Vagina (tissue), 2 donors: Measurements from ENCODE around the gene TRPM1.

Experiments used
- POLR2A ChIP-seq, 2 donors: fragments of 450-650 bp; IDR thresholded peaks; one replicate each; pipeline ENCODE4 v1.6.1; 2017; ENCODE audit warnings: antibody characterized with exemption in 2 of 2, mild to moderate bottlenecking in 2 of 2, moderate library complexity in 2 of 2
- POLR2AphosphoS5 ChIP-seq, 2 donors: sonication (generic); formaldehyde crosslinking; IDR thresholded peaks; one replicate each; pipeline ENCODE4 v1.9.0; 2017; ENCODE audit warnings: antibody characterized with exemption in 2 of 2, mild to moderate bottlenecking in 2 of 2, low read depth in 1 of 2; ENCODE audit not compliant: insufficient read depth in 1 of 2
- TF ChIP-seq, protein P1 (sequence below), 3 experiments: fragments of 450-650 bp in 2 of 3; fragments of 200-600 bp in 1 of 3; sonication (generic) in 1 of 3; IDR thresholded peaks; one replicate each; pipeline ENCODE4 v1.5.1; 2017 to 2019; ENCODE audit warnings: antibody characterized with exemption in 3 of 3, mild to moderate bottlenecking in 2 of 3, moderate library complexity in 2 of 3

DNA sequence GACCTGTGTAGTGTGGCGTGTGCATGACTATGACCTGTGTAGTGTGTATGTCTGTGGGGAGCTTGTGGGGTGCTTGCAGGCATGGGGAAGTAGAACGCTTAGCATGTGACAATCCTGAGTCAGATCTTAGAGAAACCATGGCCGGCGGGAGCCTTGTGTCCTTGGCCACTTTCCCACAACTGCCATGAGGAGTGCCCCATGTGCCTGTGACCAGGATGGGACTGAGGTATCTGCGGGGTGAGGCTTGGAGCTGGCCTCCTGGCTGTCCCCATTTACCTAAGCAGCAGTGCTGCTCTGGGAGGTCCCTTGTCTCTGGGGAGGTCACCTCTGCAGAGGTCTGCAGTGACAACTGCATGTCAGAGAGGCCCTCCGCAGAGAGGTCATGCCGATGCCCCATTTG is 23.6 kb downstream of the TRPM1 start:
- TF ChIP-seq, protein P1, sequence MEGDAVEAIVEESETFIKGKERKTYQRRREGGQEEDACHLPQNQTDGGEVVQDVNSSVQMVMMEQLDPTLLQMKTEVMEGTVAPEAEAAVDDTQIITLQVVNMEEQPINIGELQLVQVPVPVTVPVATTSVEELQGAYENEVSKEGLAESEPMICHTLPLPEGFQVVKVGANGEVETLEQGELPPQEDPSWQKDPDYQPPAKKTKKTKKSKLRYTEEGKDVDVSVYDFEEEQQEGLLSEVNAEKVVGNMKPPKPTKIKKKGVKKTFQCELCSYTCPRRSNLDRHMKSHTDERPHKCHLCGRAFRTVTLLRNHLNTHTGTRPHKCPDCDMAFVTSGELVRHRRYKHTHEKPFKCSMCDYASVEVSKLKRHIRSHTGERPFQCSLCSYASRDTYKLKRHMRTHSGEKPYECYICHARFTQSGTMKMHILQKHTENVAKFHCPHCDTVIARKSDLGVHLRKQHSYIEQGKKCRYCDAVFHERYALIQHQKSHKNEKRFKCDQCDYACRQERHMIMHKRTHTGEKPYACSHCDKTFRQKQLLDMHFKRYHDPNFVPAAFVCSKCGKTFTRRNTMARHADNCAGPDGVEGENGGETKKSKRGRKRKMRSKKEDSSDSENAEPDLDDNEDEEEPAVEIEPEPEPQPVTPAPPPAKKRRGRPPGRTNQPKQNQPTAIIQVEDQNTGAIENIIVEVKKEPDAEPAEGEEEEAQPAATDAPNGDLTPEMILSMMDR (IDR thresholded peaks at IDR 0.05), result no peak
- TF ChIP-seq POLR2A (IDR thresholded peaks at IDR 0.05) (no peak), POLR2AphosphoS5 (IDR thresholded peaks at IDR 0.05; ENCODE audit: insufficient read depth in 1 of 2, low read depth in 1 of 2) (no peak)
